Astrocyte (in vitro differentiated cells and primary cell): ENCODE data around the gene SUPT3H. TPM values are rescaled to one million over a fixed set of nuclear protein-coding genes. Genes with fewer than 3 reads are reported as not detected.

Source experiments
- DNase-seq: peaks from one replicate; pipeline ENCODE4 v3.0.0-alpha.2; 2010; ENCODE audit warnings: low read depth
- FAIRE-seq: peaks from 2 replicates; lab custom pipeline; 2011; peaks lifted over from hg19 to GRCh38; lab: Jason Lieb, UNC
- H2AFZ ChIP-seq: 2 replicates; pipeline ENCODE4 v1.6.0; 2012; ENCODE audit warnings: low read depth, low read length, inconsistent platforms
- H3K27ac ChIP-seq: 2 replicates; pipeline ENCODE4 v1.5.1; 2011; ENCODE audit warnings: low read depth, low read length, inconsistent platforms
- H3K27me3 ChIP-seq: 2 replicates; pipeline ENCODE4 v1.6.0; 2011; ENCODE audit warnings: low read length, inconsistent platforms; ENCODE audit not compliant: insufficient read depth
- H3K36me3 ChIP-seq: 2 replicates; pipeline ENCODE4 v1.5.1; 2011; ENCODE audit warnings: low read length, inconsistent platforms; ENCODE audit not compliant: insufficient read depth
- H3K4me1 ChIP-seq: 2 replicates; pipeline ENCODE4 v1.5.1; 2011; ENCODE audit warnings: low read length, inconsistent platforms; ENCODE audit not compliant: insufficient read depth
- H3K4me2 ChIP-seq: 2 replicates; pipeline ENCODE4 v1.6.0; 2012; ENCODE audit warnings: low read length, inconsistent platforms
- H3K4me3 ChIP-seq: 2 replicates; pipeline ENCODE4 v1.5.1; 2011; ENCODE audit warnings: low read depth, mild to moderate bottlenecking, low read length, inconsistent platforms; ENCODE audit not compliant: insufficient read depth
- H3K79me2 ChIP-seq: 2 replicates; pipeline ENCODE4 v1.6.0; 2012; ENCODE audit warnings: mild to moderate bottlenecking, low read length, inconsistent platforms; ENCODE audit not compliant: insufficient read depth
- H3K9ac ChIP-seq: 2 replicates; pipeline ENCODE4 v1.6.0; 2012; ENCODE audit warnings: mild to moderate bottlenecking, low read length, inconsistent platforms
- H3K9me3 ChIP-seq: 2 replicates; pipeline ENCODE4 v1.5.1; 2012; ENCODE audit warnings: low read depth, mild to moderate bottlenecking, low read length, inconsistent platforms; ENCODE audit not compliant: insufficient read depth
- H4K20me1 ChIP-seq: 2 replicates; pipeline ENCODE4 v1.6.0; 2012; ENCODE audit warnings: low read length, inconsistent platforms; ENCODE audit not compliant: insufficient read depth
- H3K27ac Mint-ChIP-seq: one replicate; pipeline ENCODE4 v1.8.0; 2021; ENCODE audit warnings: mild to moderate bottlenecking, mixed read lengths; ENCODE audit not compliant: unreplicated experiment
- H3K27me3 Mint-ChIP-seq: one replicate; pipeline ENCODE4 v1.8.0; 2021; ENCODE audit warnings: low read depth, mixed read lengths; ENCODE audit not compliant: unreplicated experiment
- H3K36me3 Mint-ChIP-seq: one replicate; pipeline ENCODE4 v1.8.0; 2021; ENCODE audit warnings: low read depth, mixed read lengths; ENCODE audit not compliant: unreplicated experiment
- H3K4me1 Mint-ChIP-seq: one replicate; pipeline ENCODE4 v1.8.0; 2021; ENCODE audit warnings: low read depth, mixed read lengths; ENCODE audit not compliant: unreplicated experiment
- H3K4me3 Mint-ChIP-seq: one replicate; pipeline ENCODE4 v1.8.0; 2021; ENCODE audit warnings: mild to moderate bottlenecking, moderate library complexity, mixed read lengths; ENCODE audit not compliant: unreplicated experiment
- H3K9me3 Mint-ChIP-seq: one replicate; pipeline ENCODE4 v1.8.0; 2021; ENCODE audit warnings: mild to moderate bottlenecking, mixed read lengths; ENCODE audit not compliant: unreplicated experiment
- CTCF ChIP-seq: IDR thresholded peaks from 2 replicates; pipeline ENCODE4 v1.5.1; 2011; ENCODE audit warnings: low read depth, mild to moderate bottlenecking, inconsistent platforms, low read length, moderate library complexity; ENCODE audit not compliant: insufficient read depth
- EZH2 ChIP-seq: IDR thresholded peaks from 2 replicates; pipeline ENCODE4 v1.6.1; 2012; ENCODE audit warnings: mild to moderate bottlenecking, low read length, inconsistent platforms; ENCODE audit not compliant: insufficient read depth
- total RNA-seq: library from RNA; stranded (reverse); gene quantifications from 2 replicates; pipeline ENCODE4 v1.2.1, GENCODE V29; 2021

SUPT3H gene
- total RNA-seq, 1 donor from 2014 or later: 12.4 TPM

GRCh38 chr6:44999066-44999465 lies 378.7 kb downstream of the SUPT3H start:
- Histone ChIP-seq H3K4me2 (no peak overlapping the region), H3K27ac (no peak overlapping the region), H4K20me1 (no peaks in the 10 kb centered on the region), H3K9ac (no peak overlapping the region), H3K4me3 (no peak overlapping the region), H3K79me2 (no peaks in the 10 kb centered on the region), H3K9me3 (no peaks in the 10 kb centered on the region), H3K36me3 (no peaks in the 10 kb centered on the region), H2AFZ (no peak overlapping the region), H3K4me1 (no peaks in the 10 kb centered on the region), H3K27me3 (no peaks in the 10 kb centered on the region)
- no peak overlapping the region for H3K27ac Mint-ChIP-seq
- DNase-seq (no peak), FAIRE-seq (no peak)
- no peaks in the 10 kb centered on the region for H3K27me3 Mint-ChIP-seq
- peaks cover 3% of the 10 kb centered on the region for H3K4me1 Mint-ChIP-seq
- no peaks in the 10 kb centered on the region for H3K9me3 Mint-ChIP-seq
- H3K4me3 Mint-ChIP-seq: no peak overlapping the region
- no peaks in the 10 kb centered on the region for H3K36me3 Mint-ChIP-seq
- TF ChIP-seq CTCF: no peak
- TF ChIP-seq EZH2: no peak

- no peaks in the 10 kb centered on the region for H3K9me3 ChIP-seq
- no peak overlapping the region for H2AFZ ChIP-seq
- H3K4me3 Mint-ChIP-seq: no peak overlapping the region
- H3K9ac ChIP-seq: no peak overlapping the region
- no peaks in the 10 kb centered on the region for H3K36me3 ChIP-seq
- H3K4me3 ChIP-seq: no peak overlapping the region
- FAIRE-seq: no peak
- H3K27me3 ChIP-seq: no peaks in the 10 kb centered on the region
- H3K9me3 Mint-ChIP-seq: no peaks in the 10 kb centered on the region
- no peaks in the 10 kb centered on the region for H3K79me2 ChIP-seq
- H3K4me1 ChIP-seq: no peaks in the 10 kb centered on the region
- H3K27ac ChIP-seq: no peak overlapping the region
- H4K20me1 ChIP-seq: no peaks in the 10 kb centered on the region
- H3K27ac Mint-ChIP-seq: no peak overlapping the region
- no peaks in the 10 kb centered on the region for H3K36me3 Mint-ChIP-seq
- no peaks in the 10 kb centered on the region for H3K27me3 Mint-ChIP-seq
- no peak overlapping the region for H3K4me2 ChIP-seq
- no peak for DNase-seq
- H3K4me1 Mint-ChIP-seq: no peaks in the 10 kb centered on the region
- TF ChIP-seq CTCF (no peak), EZH2 (no peak)
Measured at GRCh38 chr6:44995486-44996132, 382.1 kb downstream of the SUPT3H start.

GRCh38 chr6:44989391-44989790 lies 388.3 kb downstream of the SUPT3H start:
- Histone ChIP-seq H3K4me3 (no peak overlapping the region), H3K4me2 (no peak overlapping the region), H3K4me1 (no peaks in the 10 kb centered on the region), H3K27ac (no peak overlapping the region), H3K27me3 (no peaks in the 10 kb centered on the region), H2AFZ (no peak overlapping the region), H3K9me3 (no peaks in the 10 kb centered on the region), H3K79me2 (no peaks in the 10 kb centered on the region), H3K9ac (no peak overlapping the region), H4K20me1 (no peaks in the 10 kb centered on the region), H3K36me3 (no peaks in the 10 kb centered on the region)
- no peak overlapping the region for H3K4me3 Mint-ChIP-seq
- no peak for FAIRE-seq
- H3K27me3 Mint-ChIP-seq: no peaks in the 10 kb centered on the region
- TF ChIP-seq EZH2 (no peak), CTCF (no peak)
- DNase-seq: no peak
- H3K27ac Mint-ChIP-seq: no peak overlapping the region
- H3K4me1 Mint-ChIP-seq: no peaks in the 10 kb centered on the region
- H3K36me3 Mint-ChIP-seq: no peaks in the 10 kb centered on the region
- H3K9me3 Mint-ChIP-seq: no peaks in the 10 kb centered on the region
